Endothelial cell of umbilical vein (primary cell): ENCODE results near the gene ZDHHC3. TPM values are rescaled to one million over a fixed set of nuclear protein-coding genes. Genes with fewer than 3 reads are reported as not detected.

Experiments used
- BruUV-seq: library from RNA; stranded (reverse); fragments of 400-500 nt; replicated peaks from 2 replicates; lab custom pipeline; 2021; lab: Mats Ljungman, UMichigan
- CTCF ChIA-PET: fragments of 300-600, 350-600 bp; sonication (Branson Sonifier 250); formaldehyde crosslinking; loops from one replicate; lab custom pipeline; 2021; ENCODE audit warnings: antibody characterized with exemption, inconsistent platforms; lab: Charles Lee
- POLR2A ChIA-PET: fragments of 300-600, 350-600 bp; sonication (Branson Sonifier 250); formaldehyde crosslinking; loops from one replicate; lab custom pipeline; 2021; ENCODE audit warnings: antibody characterized with exemption, inconsistent platforms; lab: Charles Lee
- DNase-seq: peaks from one replicate; pipeline ENCODE4 v3.0.0-alpha.2; 2011; ENCODE audit warnings: low read depth, low spot score
- FAIRE-seq: peaks from 2 replicates; lab custom pipeline; 2011; peaks lifted over from hg19 to GRCh38; lab: Jason Lieb, UNC
- H2AFZ ChIP-seq: 2 replicates; pipeline ENCODE4 v1.6.0; 2012; ENCODE audit warnings: low read depth, low read length, control low read depth, inconsistent platforms
- H3K27ac ChIP-seq: 2 replicates; pipeline ENCODE4 v1.5.1; 2011; ENCODE audit warnings: low read depth, mild to moderate bottlenecking, control low read depth, low read length, moderate library complexity; ENCODE audit not compliant: insufficient read depth
- H3K27me3 ChIP-seq, 2 experiments: 2 replicates each; pipeline versions ENCODE4 v1.6.0 to v1.6.1; 2011; ENCODE audit warnings: low read length in 2 of 2, mixed read lengths in 1 of 2; ENCODE audit not compliant: control insufficient read depth in 2 of 2, insufficient read depth in 2 of 2
- H3K36me3 ChIP-seq, 2 experiments: 2 replicates in 1 of 2; 3 replicates in 1 of 2; pipeline ENCODE4 v1.5.1; 2011; ENCODE audit warnings: low read length in 2 of 2, mild to moderate bottlenecking in 1 of 2, moderate library complexity in 1 of 2; ENCODE audit not compliant: control insufficient read depth in 2 of 2, insufficient read depth in 2 of 2; ENCODE audit errors: extremely low read depth in 1 of 2
- H3K4me1 ChIP-seq: 3 replicates; pipeline ENCODE4 v1.5.1; 2011; ENCODE audit warnings: mild to moderate bottlenecking, low read length; ENCODE audit not compliant: control insufficient read depth, insufficient read depth; ENCODE audit errors: extremely low read depth
- H3K4me2 ChIP-seq: 2 replicates; pipeline ENCODE4 v1.6.1; 2011; ENCODE audit warnings: low read length, control low read depth, mixed read lengths; ENCODE audit not compliant: insufficient read depth
- H3K4me3 ChIP-seq, 3 experiments: fragments of 200-600 bp in 1 of 3; sonication (generic), shearing (Covaris generic) in 1 of 3; replicated peaks in 1 of 3; 2 replicates each; pipeline ENCODE4 v1.5.1; 2011 to 2016; ENCODE audit warnings: control low read depth in 3 of 3, low read length in 3 of 3, mild to moderate bottlenecking in 2 of 3, inconsistent platforms in 1 of 3, low read depth in 1 of 3, moderate library complexity in 1 of 3; ENCODE audit not compliant: insufficient read depth in 1 of 3
- H3K79me2 ChIP-seq: 2 replicates; pipeline ENCODE4 v1.6.0; 2012; ENCODE audit warnings: low read length, inconsistent platforms; ENCODE audit not compliant: control insufficient read depth, insufficient read depth
- H3K9ac ChIP-seq: replicated peaks from 2 replicates; pipeline ENCODE3; 2011; ENCODE audit warnings: low read length, control low read depth; ENCODE audit not compliant: insufficient read depth; ENCODE audit errors: extremely low read depth
- H3K9me1 ChIP-seq: replicated peaks from 3 replicates; pipeline ENCODE4 v1.6.0; 2011; ENCODE audit warnings: mild to moderate bottlenecking, low read length; ENCODE audit not compliant: control insufficient read depth, insufficient read depth; ENCODE audit errors: extremely low read depth
- H3K9me3 ChIP-seq: replicated peaks from 2 replicates; pipeline ENCODE4 v1.5.1; 2012; ENCODE audit warnings: low read length, inconsistent platforms; ENCODE audit not compliant: control insufficient read depth, insufficient read depth
- H4K20me1 ChIP-seq: replicated peaks from 2 replicates; pipeline ENCODE3; 2011; ENCODE audit warnings: mild to moderate bottlenecking, low read length; ENCODE audit not compliant: control insufficient read depth, insufficient read depth; ENCODE audit errors: extremely low read depth
- EZH2 ChIP-seq: IDR thresholded peaks from 2 replicates; pipeline ENCODE4 v1.6.1; 2012; ENCODE audit warnings: borderline replicate concordance, low read depth, mild to moderate bottlenecking, moderate library complexity, low read length, inconsistent platforms; ENCODE audit not compliant: severe bottlenecking
- JUN ChIP-seq: IDR thresholded peaks from 2 replicates; pipeline ENCODE4 v1.6.1; 2011; ENCODE audit warnings: borderline replicate concordance, low read depth; ENCODE audit not compliant: insufficient read length, insufficient read depth
- MYC ChIP-seq: IDR thresholded peaks from one replicate; pipeline ENCODE4 v1.6.1; 2011; ENCODE audit warnings: mild to moderate bottlenecking, low read depth, low read length
- POLR2AphosphoS5 ChIP-seq: IDR thresholded peaks from 2 replicates; pipeline ENCODE4 v1.6.1; 2012; ENCODE audit warnings: low read depth, mild to moderate bottlenecking, control low read depth, low read length, moderate library complexity; ENCODE audit not compliant: insufficient read depth
- dilution Hi-C: fragments of 300-500 bp; cut with MboI; formaldehyde crosslinking; loops from one replicate; pipeline ENCODE4 v1.15.0; 2019; ENCODE audit warnings: low sequenced_read_pairs; ENCODE audit not compliant: extremely low pct_ligation_motif_present
- intact Hi-C: fragments of 100-400 bp; cut with micrococcal nuclease; formaldehyde crosslinking; loops from one replicate; pipeline ENCODE4 v1.10.0; 2022
- polyA plus RNA-seq, 4 experiments: library from polyadenylated mRNA; depleted of rRNA in 3 of 4; stranded (reverse) in 3 of 4; unstranded in 1 of 4; fragments of >200 nt; gene quantifications; 2 replicates each; pipeline versions ENCODE4 v1.2.1 to v1.2.3, GENCODE V29; 2011 to 2012; ENCODE audit warnings: missing spikeins in 1 of 4
- total RNA-seq: library from RNA; stranded (reverse); gene quantifications from 2 replicates; pipeline ENCODE4 v1.2.3, GENCODE V29; 2021
- TF ChIP-seq, protein P1 (sequence below): IDR thresholded peaks from 2 replicates; pipeline ENCODE4 v1.6.1; 2011; ENCODE audit not compliant: insufficient read depth, insufficient read length
- TF ChIP-seq, protein P2 (sequence below), 2 donors: IDR thresholded peaks; 1 replicate in 1 of 2; 2 replicates in 1 of 2; pipeline ENCODE4 v1.5.1; 2011; ENCODE audit warnings: low read length in 2 of 2, mild to moderate bottlenecking in 2 of 2, moderate library complexity in 2 of 2, control low read depth in 1 of 2, inconsistent platforms in 1 of 2, low read depth in 1 of 2; ENCODE audit not compliant: insufficient read depth in 1 of 2; ENCODE audit errors: extremely low read depth in 1 of 2

Gene ZDHHC3
- total and polyA plus RNA-seq, 2 donors (not counting 3 experiments of a cell fraction or from before 2014, with no cell fraction given): 62.4 to 97.1 TPM

DNA sequence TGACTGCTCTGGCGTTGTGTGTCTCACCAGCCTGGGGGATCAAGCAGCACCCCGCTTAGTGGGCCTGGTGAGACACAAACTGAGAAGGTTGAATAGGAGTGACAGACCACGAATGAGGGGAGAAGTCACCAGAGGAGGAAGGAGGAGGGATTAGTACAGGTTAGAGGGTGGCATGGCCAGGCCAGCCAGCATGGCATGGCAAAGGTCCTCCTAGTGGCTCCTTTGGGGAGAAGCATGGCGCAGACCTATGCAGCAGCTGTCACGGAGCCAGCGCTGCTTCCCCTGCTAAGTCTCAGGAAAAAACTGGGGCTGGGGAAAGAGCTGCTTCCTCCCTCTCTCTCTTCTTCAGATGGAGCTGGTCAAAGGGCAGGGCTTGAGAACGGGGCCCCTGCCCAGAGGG, 48.6 kb downstream of the ZDHHC3 start:
- no peak overlapping the region for H3K9ac ChIP-seq
- no peak overlapping the region for H3K27ac ChIP-seq
- H3K4me2 ChIP-seq: no peak overlapping the region
- H3K4me1 ChIP-seq: no peaks in the 10 kb centered on the region
- no peak overlapping the region for H2AFZ ChIP-seq
- H3K27me3 ChIP-seq: no peaks in the 10 kb centered on the region
- TF ChIP-seq JUN (no peak), EZH2 (no peak), POLR2AphosphoS5 (no peak), MYC (no peak)
- TF ChIP-seq, protein P1, sequence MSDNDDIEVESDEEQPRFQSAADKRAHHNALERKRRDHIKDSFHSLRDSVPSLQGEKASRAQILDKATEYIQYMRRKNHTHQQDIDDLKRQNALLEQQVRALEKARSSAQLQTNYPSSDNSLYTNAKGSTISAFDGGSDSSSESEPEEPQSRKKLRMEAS: no peak
- TF ChIP-seq, protein P2, sequence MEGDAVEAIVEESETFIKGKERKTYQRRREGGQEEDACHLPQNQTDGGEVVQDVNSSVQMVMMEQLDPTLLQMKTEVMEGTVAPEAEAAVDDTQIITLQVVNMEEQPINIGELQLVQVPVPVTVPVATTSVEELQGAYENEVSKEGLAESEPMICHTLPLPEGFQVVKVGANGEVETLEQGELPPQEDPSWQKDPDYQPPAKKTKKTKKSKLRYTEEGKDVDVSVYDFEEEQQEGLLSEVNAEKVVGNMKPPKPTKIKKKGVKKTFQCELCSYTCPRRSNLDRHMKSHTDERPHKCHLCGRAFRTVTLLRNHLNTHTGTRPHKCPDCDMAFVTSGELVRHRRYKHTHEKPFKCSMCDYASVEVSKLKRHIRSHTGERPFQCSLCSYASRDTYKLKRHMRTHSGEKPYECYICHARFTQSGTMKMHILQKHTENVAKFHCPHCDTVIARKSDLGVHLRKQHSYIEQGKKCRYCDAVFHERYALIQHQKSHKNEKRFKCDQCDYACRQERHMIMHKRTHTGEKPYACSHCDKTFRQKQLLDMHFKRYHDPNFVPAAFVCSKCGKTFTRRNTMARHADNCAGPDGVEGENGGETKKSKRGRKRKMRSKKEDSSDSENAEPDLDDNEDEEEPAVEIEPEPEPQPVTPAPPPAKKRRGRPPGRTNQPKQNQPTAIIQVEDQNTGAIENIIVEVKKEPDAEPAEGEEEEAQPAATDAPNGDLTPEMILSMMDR (IDR thresholded peaks at IDR 0.05; ENCODE audit: extremely low read depth in 1 of 2, insufficient read depth in 1 of 2, low read depth in 1 of 2, low read length in 2 of 2): no peak
- FAIRE-seq: no peak
- intact Hi-C loops: no loop called here
- H4K20me1 ChIP-seq: no peaks in the 10 kb centered on the region
- BruUV-seq: no TSS peak
- no peaks in the 10 kb centered on the region for H3K79me2 ChIP-seq
- no peak for DNase-seq
- no peaks in the 10 kb centered on the region for H3K9me1 ChIP-seq
- dilution Hi-C loops: no loop called here
- ChIA-PET CTCF (no interaction called here), POLR2A (no interaction called here)
- H3K9me3 ChIP-seq: no peaks in the 10 kb centered on the region
- peaks cover 2 to 24% of the 10 kb centered on the region in 2 experiments for H3K36me3 ChIP-seq
- H3K4me3 ChIP-seq: no peak overlapping the region
